GM19023 (cell line): ENCODE data around the gene SRRM4.

ENCODE experiments used
- ATAC-seq: cut with Tn5 transposase; IDR thresholded peaks from one replicate; pipeline ENCODE4 v1.9.1; 2021; ENCODE audit warnings: mild to moderate bottlenecking, moderate library complexity; ENCODE audit not compliant: unreplicated experiment

Gene SRRM4

GRCh38 chr12:119114294-119114693 lies 133.0 kb downstream of the SRRM4 start:
- no peak for ATAC-seq

GRCh38 chr12:119115296-119115905 lies 134.1 kb downstream of the SRRM4 start:
- no peak for ATAC-seq

GRCh38 chr12:119117936-119118335 lies 136.6 kb downstream of the SRRM4 start:
- no peak for ATAC-seq

- no peak for ATAC-seq
These were observed 137.3 kb downstream of the SRRM4 start for GRCh38 chr12:119118625-119119024.

GRCh38 chr12:119122047-119122446 lies 140.7 kb downstream of the SRRM4 start:
- ATAC-seq, result no peak

GRCh38 chr12:119122751-119123150 lies 141.4 kb downstream of the SRRM4 start:
- no peak for ATAC-seq

- no peak for ATAC-seq
These were observed 147.2 kb downstream of the SRRM4 start for GRCh38 chr12:119128527-119128926.

- no peak for ATAC-seq
These were observed 148.6 kb downstream of the SRRM4 start for GRCh38 chr12:119129827-119130434.

- no peak for ATAC-seq
These were observed 149.2 kb downstream of the SRRM4 start for GRCh38 chr12:119130523-119130922.

GRCh38 chr12:119134284-119135072 lies 153.1 kb downstream of the SRRM4 start:
- ATAC-seq, result no peak

GRCh38 chr12:119136811-119137410 lies 155.6 kb downstream of the SRRM4 start:
- ATAC-seq, result no peak

- no peak for ATAC-seq
These were observed 158.1 kb downstream of the SRRM4 start for GRCh38 chr12:119139448-119139847.

GRCh38 chr12:119145367-119145766 lies 164.0 kb downstream of the SRRM4 start:
- no peak for ATAC-seq

- no peak for ATAC-seq
These were observed 166.6 kb downstream of the SRRM4 start for GRCh38 chr12:119147847-119148448.

GRCh38 chr12:119149270-119149669 lies 167.9 kb downstream of the SRRM4 start:
- ATAC-seq, result no peak

- no peak for ATAC-seq
These were observed 170.2 kb downstream of the SRRM4 start for GRCh38 chr12:119151445-119152026.

- no peak for ATAC-seq
These were observed 172.4 kb downstream of the SRRM4 start for GRCh38 chr12:119153477-119154434.

- ATAC-seq, result no peak
These were observed 173.1 kb downstream of the SRRM4 start for GRCh38 chr12:119154435-119154818.

GRCh38 chr12:119156401-119157044 lies 175.2 kb downstream of the SRRM4 start:
- no peak for ATAC-seq
